ENCODE measurements around the gene BSG.

The BSG gene

DNA sequence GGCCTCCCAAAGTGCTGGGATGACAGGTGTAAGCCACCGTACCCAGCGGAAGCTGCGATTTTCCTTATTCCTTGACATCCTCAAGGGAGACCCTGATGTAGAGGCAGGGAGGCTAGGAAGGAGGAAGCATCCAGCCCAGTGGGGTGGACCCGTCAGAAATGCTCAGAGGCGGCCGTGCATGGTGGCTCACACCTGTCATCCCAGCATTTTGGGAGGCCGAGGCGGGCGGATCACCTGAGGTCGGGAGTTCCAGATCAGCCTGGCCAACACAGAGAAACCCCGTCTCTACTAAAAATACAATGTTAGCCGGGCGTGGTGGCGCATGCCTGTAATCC lies 17.0 kb upstream of the BSG start:
- Mint-ChIP-seq H3K4me3 (no peak overlapping the region), H3K27me3 (no peaks in the 10 kb centered on the region), H3K4me1 (peaks cover 12% of the 10 kb centered on the region), H3K9me3 (no peaks in the 10 kb centered on the region), H3K27ac (no peak overlapping the region)
- DNase-seq (no peak), ATAC-seq (no peak)

DNA sequence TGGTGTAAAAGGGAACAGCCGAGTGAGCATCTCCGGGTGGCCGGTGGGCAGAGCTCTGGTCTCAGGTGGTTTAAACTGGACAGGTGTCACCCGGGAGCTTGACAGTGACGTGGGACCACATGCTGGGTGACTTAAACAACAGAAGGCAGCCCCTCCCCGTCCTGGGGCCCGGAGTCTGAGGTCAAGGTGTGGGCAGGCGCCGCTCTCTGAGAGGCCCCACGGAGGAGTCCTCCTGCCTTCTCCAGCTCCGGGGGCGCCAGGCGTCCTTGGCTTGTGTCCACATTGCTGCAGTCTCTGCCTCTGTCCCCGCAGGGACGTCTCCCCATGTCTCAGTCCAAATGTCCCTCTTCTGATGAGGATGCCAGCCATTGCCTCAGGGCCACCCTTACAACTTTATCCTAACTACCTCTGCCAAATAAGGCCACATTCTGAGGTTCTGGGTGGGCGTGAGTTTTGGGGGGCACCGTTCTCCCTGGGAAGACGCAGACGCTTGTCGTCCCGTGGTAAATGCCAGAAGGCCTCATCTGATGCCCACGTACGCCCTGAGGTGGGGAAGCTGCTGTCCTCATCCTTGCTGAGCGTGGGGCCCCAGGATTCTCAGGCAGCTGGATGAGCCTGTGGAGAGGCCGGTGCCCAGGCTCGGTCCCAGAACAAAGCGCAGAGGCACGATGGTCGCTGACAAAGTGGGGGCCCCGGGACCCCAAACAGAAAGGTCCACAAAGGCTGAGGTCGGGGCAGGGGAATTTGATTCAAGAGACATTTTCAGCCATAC lies 15.6 kb upstream of the BSG start:
- H3K9me3 Mint-ChIP-seq: no peaks in the 10 kb centered on the region
- H3K27ac Mint-ChIP-seq: no peak overlapping the region
- H3K4me1 Mint-ChIP-seq: peaks cover 4% of the 10 kb centered on the region
- no peak for DNase-seq
- no peaks in the 10 kb centered on the region for H3K27me3 Mint-ChIP-seq
- no peak overlapping the region for H3K4me3 Mint-ChIP-seq
- ATAC-seq: peak; percentile 9

DNA sequence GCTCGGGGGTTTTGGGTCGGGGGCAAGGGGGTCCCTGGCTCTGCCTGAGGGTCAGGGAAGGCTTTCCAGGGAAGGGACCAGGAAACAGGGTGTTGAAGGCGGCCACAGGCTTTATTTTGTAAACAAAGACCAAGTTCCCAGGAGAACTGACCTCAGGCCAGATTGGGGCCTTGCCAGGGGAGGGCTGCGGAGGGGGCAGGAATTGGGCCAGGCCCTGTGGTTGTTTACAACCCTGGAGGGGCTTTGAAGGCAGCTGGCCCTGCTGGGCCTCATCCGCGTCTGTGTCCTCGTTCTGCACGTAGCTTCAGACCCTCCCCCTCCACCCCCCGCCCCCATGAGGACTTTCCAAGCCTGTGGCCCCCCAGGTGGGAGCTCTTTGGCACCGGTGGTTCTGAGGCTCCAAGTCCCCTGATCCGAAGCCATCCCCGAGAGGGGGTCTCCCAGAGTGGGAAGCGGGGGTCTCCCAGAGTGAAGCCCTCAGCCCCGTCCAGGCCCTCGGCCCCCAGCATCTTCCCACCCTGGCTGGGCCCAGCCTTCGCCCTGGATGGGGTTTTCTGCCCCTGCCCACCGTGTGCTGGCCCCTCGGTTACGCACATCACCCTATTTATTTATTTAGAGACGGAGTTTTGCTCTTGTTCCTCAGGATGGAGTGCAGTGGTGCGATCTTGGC lies 13.5 kb upstream of the BSG start:
- Mint-ChIP-seq H3K9me3 (no peaks in the 10 kb centered on the region), H3K4me3 (no peak overlapping the region), H3K4me1 (peaks cover 4% of the 10 kb centered on the region), H3K27ac (no peak overlapping the region), H3K27me3 (no peaks in the 10 kb centered on the region)
- DNase-seq (no peak), ATAC-seq (no peak)

GRCh38 chr19:560121-560520 lies 12.3 kb upstream of the BSG start:
- Mint-ChIP-seq H3K27me3 (no peaks in the 10 kb centered on the region), H3K4me3 (no peak overlapping the region), H3K9me3 (no peaks in the 10 kb centered on the region), H3K4me1 (peaks cover 4% of the 10 kb centered on the region), H3K27ac (no peak overlapping the region)
- ATAC-seq: no peak
- DNase-seq: no peak

DNA sequence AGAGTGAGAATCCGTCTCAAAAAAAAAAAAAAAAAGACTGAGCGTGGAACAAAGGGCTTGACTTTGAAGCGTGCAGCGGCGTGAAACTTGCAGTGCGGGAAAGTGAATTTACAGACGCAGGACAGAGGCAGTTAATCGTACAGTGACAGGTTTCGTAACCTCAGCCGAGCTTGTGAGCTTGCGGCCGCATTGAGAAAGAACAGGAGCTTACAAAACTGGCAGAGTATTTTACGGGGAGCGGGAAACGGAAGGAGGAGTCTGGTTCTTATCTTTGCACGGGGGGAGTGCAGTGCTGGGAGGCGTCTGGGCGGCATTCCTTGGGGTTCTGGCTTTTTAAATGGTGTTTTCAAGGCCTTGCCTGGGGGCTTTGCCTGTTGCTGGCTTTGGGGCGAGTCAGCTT lies 6.0 kb upstream of the BSG start:
- no peak for ATAC-seq
- no peak for DNase-seq
- H3K27ac Mint-ChIP-seq: no peak overlapping the region
- no peak overlapping the region for H3K4me3 Mint-ChIP-seq
- peaks cover 13% of the 10 kb centered on the region for H3K4me1 Mint-ChIP-seq
- no peaks in the 10 kb centered on the region for H3K27me3 Mint-ChIP-seq
- no peaks in the 10 kb centered on the region for H3K9me3 Mint-ChIP-seq

DNA sequence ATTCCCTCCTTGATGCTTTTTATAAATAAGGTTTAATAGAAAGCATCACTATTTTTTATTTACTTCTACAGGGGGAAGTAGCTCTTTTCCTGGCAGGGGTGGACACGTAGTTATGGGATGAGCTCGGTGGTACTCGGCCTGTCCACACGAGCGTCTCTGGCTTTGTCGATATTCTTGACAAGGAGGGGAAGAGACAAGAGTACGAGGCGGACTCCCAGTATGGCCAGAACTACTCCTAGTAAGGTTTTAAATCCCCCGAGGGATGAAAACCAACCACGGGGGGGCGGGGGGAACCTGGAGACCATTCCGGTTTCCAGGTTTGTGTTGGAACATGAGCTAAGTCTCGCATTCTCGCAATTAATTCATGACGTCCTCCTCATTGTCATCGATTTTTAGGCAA lies 5.6 kb upstream of the BSG start:
- no peaks in the 10 kb centered on the region for H3K9me3 Mint-ChIP-seq
- DNase-seq (no peak), ATAC-seq (no peak)
- peaks cover 15% of the 10 kb centered on the region for H3K4me1 Mint-ChIP-seq
- H3K27me3 Mint-ChIP-seq: no peaks in the 10 kb centered on the region
- no peak overlapping the region for H3K27ac Mint-ChIP-seq
- no peak overlapping the region for H3K4me3 Mint-ChIP-seq

- Mint-ChIP-seq H3K27me3 (no peaks in the 10 kb centered on the region), H3K27ac (no peak overlapping the region), H3K4me1 (peaks cover 19% of the 10 kb centered on the region), H3K4me3 (no peak overlapping the region), H3K9me3 (no peaks in the 10 kb centered on the region)
- ATAC-seq: no peak
- DNase-seq: no peak
These were observed 5.0 kb upstream of the BSG start for GRCh38 chr19:567296-567900.

- H3K27ac Mint-ChIP-seq: peak overlapping the region in 1 of 2 donors; percentile 71
- H3K4me1 Mint-ChIP-seq: peaks cover 41% of the 10 kb centered on the region
- peak overlapping the region in 1 of 2 donors; percentile 42 for H3K4me3 Mint-ChIP-seq
- no peak for DNase-seq
- no peaks in the 10 kb centered on the region for H3K27me3 Mint-ChIP-seq
- ATAC-seq: no peak
- H3K9me3 Mint-ChIP-seq: no peaks in the 10 kb centered on the region
These were observed 2.1 kb upstream of the BSG start for GRCh38 chr19:570251-570686.

DNA sequence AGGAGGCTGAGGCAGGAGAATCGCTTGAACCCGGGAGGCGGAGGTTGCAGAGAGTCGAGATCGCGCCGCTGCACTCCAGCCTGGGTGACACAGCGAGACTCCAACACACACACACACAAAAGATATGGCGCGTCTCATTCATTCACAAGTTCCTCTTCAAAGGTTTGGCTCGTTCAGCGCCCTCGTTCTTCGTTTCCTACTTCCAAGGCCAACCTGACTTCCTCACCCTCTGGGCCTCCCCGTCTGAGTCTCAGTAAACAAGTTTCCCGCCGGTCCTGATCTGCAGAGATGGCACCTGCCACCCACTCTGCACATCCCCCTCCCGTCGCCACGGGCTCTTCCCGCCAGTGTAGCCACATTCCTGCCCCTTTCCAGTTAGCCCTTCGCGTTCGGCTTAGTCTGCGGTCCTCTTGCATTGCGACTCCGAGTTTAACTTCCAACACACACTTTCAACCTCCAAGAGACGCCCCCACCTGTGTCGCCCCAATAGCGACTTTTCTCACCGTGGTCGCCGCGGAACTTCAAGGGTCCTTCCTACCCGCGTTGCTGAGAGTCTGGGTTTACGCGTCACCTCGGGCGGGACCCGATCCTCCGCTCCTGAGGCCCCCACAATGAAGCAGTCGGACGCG lies 1.3 kb upstream of the BSG start:
- DNase-seq (peak; percentile 61 to 63), ATAC-seq (peak; percentile 36)
- H3K27ac Mint-ChIP-seq: peak overlapping the region; percentile 55 to 86
- H3K4me3 Mint-ChIP-seq: peak overlapping the region; percentile 88 to 93
- no peaks in the 10 kb centered on the region for H3K9me3 Mint-ChIP-seq
- no peaks in the 10 kb centered on the region for H3K27me3 Mint-ChIP-seq
- peaks cover 48% of the 10 kb centered on the region for H3K4me1 Mint-ChIP-seq

DNA sequence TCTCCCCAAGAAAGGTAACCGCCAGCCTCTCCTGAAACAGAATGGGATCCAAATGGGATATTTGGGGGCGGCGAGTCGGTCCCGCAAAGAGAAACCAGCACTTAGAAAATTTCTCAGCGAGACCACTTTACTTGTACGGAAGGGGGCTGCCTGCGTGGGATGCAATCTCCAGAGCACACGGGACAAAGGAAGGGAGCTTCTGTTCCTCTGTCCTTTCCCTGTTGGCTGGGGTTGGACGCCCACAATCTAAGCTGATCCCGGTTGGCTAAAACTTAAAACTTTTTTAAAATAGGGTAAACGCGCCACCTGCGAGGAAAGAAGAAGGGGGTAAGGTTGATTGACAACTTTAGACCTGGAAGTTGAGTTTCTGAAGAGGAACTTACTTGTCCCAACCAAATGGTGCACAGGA lies 826 bp upstream of the BSG start:
- Mint-ChIP-seq H3K4me1 (peaks cover 54% of the 10 kb centered on the region), H3K4me3 (peak overlapping the region; percentile 88 to 93), H3K27ac (peak overlapping the region; percentile 86 to 96), H3K27me3 (no peaks in the 10 kb centered on the region), H3K9me3 (no peaks in the 10 kb centered on the region)
- DNase-seq (no peak), ATAC-seq (no peak)

GRCh38 chr19:572743-573518 lies 535 bp downstream of the BSG start:
- peak overlapping the region; percentile 88 to 97 for H3K27ac Mint-ChIP-seq
- ATAC-seq (peak; percentile 38), DNase-seq (no peak)
- no peaks in the 10 kb centered on the region for H3K27me3 Mint-ChIP-seq
- peak overlapping the region; percentile 88 to 93 for H3K4me3 Mint-ChIP-seq
- no peaks in the 10 kb centered on the region for H3K9me3 Mint-ChIP-seq
- H3K4me1 Mint-ChIP-seq: peaks cover 61% of the 10 kb centered on the region

DNA sequence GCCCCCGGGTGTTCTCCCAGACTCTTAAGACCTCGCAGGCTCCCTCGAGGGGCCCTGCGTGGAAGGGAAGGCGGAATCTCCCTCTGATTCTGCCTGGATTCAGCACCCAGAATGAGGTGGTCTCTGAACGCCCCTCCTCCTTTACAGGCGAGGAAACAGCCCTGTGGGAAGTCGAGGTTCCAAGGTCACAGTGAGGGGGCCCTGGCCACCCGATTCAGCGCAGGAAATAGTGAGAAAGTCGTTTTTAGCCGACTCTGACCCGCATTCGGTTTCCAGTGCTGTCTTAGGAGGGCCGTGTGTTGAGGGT lies 1.1 kb downstream of the BSG start:
- DNase-seq (no peak), ATAC-seq (no peak)
- no peaks in the 10 kb centered on the region for H3K9me3 Mint-ChIP-seq
- H3K4me3 Mint-ChIP-seq: peak overlapping the region; percentile 88 to 93
- peak overlapping the region; percentile 40 to 88 for H3K27ac Mint-ChIP-seq
- peaks cover 61% of the 10 kb centered on the region for H3K4me1 Mint-ChIP-seq
- H3K27me3 Mint-ChIP-seq: no peaks in the 10 kb centered on the region

GRCh38 chr19:574658-575526 lies 2.5 kb downstream of the BSG start:
- Mint-ChIP-seq H3K9me3 (no peaks in the 10 kb centered on the region), H3K4me3 (peak overlapping the region; percentile 88 to 93), H3K4me1 (peaks cover 57% of the 10 kb centered on the region), H3K27me3 (no peaks in the 10 kb centered on the region), H3K27ac (peak overlapping the region in 1 of 2 donors; percentile 81)
- DNase-seq (no peak), ATAC-seq (no peak)

DNA sequence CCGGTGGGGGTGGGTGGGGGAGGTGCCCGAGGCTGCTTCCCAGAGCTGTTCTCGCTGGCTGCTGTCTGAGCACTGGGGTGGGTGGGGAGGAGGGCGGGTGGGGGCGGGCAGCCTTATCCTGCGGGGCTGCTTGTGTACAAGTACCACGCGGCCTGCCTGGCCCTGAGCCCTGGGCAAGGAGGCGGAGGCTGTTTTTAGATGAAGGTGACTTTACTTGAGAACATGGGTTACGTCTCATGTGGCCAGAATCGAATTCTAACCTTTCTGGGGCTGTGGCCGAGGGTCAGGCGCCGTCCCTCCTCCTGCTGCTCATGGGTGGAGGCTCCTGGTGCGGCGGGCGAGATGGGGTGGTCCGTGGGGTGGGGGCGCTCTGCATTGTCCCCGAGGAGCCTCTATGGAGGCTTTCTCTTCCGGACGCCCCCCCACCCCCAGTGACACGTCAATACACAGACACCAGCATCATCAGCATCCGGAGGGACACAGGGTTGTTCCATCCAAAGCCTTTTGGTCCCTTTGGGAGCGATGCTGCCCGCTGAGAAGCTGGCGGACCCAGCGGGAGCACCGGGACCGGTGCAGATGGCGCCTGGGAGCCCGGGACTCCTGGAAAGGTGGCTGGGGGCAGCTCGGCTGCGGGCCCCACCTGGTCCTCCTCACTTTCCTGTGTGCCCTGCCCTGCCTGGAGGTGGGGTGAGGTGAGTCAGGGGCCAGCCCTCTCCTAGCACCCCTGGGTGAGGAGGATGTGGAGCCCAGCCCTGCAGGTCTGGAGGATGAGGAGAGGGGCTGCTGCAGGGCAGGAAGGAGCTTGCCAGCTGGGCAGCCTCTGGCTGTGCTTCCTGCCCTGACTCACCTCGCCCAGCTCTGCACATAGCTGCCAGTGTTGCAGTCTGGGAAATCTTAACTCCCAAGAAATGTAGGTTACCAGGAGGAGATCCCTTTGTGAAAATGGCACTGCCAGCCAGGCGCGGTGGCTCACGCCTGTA lies 3.4 kb downstream of the BSG start:
- no peak overlapping the region for H3K27ac Mint-ChIP-seq
- no peaks in the 10 kb centered on the region for H3K9me3 Mint-ChIP-seq
- peaks cover 54% of the 10 kb centered on the region for H3K4me1 Mint-ChIP-seq
- ATAC-seq (no peak), DNase-seq (no peak)
- H3K4me3 Mint-ChIP-seq: no peak overlapping the region
- H3K27me3 Mint-ChIP-seq: no peaks in the 10 kb centered on the region
